Measurements from ENCODE around the gene STAU1. TPM values are rescaled to one million over a fixed set of nuclear protein-coding genes. Genes with fewer than 3 reads are reported as not detected.

STAU1 gene
- polyA plus RNA-seq, 10 donors: 51.0 to 63.6 (median 56.0) TPM

DNA sequence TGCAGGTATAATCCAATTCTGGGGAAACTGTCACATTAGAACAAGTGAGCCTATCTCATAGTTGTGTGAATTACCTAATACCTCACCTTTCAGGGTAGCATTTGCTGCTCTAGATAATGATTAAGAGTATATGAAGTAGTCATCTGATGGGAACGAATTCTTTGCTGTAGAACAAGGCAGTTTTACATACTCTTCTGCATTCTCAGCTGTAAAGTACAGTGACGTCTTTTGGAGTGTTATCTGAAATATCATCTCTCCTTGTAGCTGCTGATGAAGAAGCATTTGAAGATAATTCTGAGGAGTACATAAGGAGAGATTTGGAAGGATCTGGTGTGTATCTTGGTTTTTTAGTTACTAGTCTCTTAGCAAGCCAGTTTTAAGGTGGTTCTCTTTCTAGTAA, 113.6 kb downstream of the STAU1 start:
- no peak for DNase-seq

Other genes with a start within 250 kb of the STAU1 start
- 10 to 100 TPM; 53.3 to 75.2 (median 64.3) TPM for gene CSE1L, start 142.0 kb downstream of the STAU1 start, polyA plus RNA-seq (ENCODE audit: insufficient read length in 10 of 10)
- 10 to 100 TPM; 25.5 to 33.6 (median 28.0) TPM for gene DDX27, start 31.1 kb upstream of the STAU1 start, polyA plus RNA-seq (ENCODE audit: insufficient read length in 10 of 10)
- 10 to 100 TPM in 7 of 10 donors, 1 to 10 TPM in 3; 9.2 to 12.3 (median 10.7) TPM for gene ZNFX1, start 89.7 kb upstream of the STAU1 start, polyA plus RNA-seq (ENCODE audit: insufficient read length in 10 of 10)